Coronary artery (tissue), 2 donors: ENCODE results near the gene SLFN14.
"Not testable (repeated sequence)": the region's sequence is repeated elsewhere in the genome, so short reads cannot be mapped to it uniquely, and the experiment has no call there.

Experiments
- DNase-seq: peaks from one replicate; pipeline ENCODE4 v3.0.0-alpha.2; 2017; ENCODE audit warnings: low spot score
- H3K27ac ChIP-seq, 2 donors: fragments of 200-600 bp; sonication (generic); one replicate each; pipeline ENCODE4 v1.5.1; 2016 to 2019
- H3K4me3 ChIP-seq: fragments of 200-600 bp; sonication (generic); 2 replicates; pipeline ENCODE4 v1.5.1; 2016; ENCODE audit warnings: mild to moderate bottlenecking, moderate library complexity
- TF ChIP-seq, protein P1 (sequence below): fragments of 200-600 bp; sonication (generic); IDR thresholded peaks from one replicate; pipeline ENCODE4 v1.5.1; 2019; ENCODE audit warnings: antibody characterized with exemption

Gene SLFN14

DNA sequence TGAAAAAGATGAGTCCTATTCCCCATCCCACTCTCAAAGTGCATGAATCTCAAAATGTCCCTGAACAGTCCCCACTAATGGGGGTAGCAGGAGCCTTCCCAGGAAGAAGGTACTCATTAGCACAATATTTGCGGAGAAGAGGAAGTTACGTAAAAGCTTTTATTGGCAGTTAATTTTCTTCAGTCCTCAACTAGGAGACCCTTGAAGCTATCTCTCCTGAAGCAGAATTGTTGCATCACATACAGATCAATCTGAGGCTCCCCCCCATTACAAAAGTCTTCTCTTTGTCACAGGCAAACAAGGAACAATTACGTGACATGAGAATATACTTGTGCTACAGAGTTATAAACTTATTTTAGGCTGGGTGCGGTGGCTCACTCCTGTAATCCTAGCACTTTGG is 37.3 kb downstream of the SLFN14 start:
- Histone ChIP-seq H3K27ac (no peak overlapping the region), H3K4me3 (no peak overlapping the region)
- no peak for DNase-seq
- TF ChIP-seq, protein P1, sequence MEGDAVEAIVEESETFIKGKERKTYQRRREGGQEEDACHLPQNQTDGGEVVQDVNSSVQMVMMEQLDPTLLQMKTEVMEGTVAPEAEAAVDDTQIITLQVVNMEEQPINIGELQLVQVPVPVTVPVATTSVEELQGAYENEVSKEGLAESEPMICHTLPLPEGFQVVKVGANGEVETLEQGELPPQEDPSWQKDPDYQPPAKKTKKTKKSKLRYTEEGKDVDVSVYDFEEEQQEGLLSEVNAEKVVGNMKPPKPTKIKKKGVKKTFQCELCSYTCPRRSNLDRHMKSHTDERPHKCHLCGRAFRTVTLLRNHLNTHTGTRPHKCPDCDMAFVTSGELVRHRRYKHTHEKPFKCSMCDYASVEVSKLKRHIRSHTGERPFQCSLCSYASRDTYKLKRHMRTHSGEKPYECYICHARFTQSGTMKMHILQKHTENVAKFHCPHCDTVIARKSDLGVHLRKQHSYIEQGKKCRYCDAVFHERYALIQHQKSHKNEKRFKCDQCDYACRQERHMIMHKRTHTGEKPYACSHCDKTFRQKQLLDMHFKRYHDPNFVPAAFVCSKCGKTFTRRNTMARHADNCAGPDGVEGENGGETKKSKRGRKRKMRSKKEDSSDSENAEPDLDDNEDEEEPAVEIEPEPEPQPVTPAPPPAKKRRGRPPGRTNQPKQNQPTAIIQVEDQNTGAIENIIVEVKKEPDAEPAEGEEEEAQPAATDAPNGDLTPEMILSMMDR = no peak

DNA sequence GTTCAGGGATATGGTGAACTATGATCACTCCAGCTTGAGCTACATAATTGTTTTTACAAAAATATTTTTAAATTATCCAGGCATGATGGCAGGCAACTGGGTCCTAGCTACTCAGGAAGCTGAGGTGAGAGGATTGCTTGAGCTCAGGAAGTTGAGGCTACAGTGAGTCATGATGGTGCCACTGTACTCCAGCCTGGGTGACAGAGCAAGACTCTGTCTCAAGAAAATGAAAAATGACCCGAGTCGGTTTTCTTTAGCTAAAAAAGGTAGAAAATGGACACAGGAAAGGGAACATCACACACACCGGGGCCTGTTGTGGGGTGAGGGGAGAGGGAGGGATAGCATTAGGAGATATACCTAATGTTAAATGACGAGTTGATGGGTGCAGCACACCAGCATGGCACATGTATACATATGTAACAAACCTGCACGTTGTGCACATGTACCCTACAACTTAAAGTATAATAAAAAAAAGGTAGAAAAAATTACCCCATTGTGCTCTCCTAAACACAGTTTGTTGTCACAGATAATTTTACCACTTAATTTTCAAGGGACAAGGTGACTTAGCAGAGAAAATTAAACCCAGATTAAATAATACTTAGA is 38.9 kb downstream of the SLFN14 start:
- H3K4me3 ChIP-seq, DNase-seq, H3K27ac ChIP-seq: not testable (repeated sequence)

DNA sequence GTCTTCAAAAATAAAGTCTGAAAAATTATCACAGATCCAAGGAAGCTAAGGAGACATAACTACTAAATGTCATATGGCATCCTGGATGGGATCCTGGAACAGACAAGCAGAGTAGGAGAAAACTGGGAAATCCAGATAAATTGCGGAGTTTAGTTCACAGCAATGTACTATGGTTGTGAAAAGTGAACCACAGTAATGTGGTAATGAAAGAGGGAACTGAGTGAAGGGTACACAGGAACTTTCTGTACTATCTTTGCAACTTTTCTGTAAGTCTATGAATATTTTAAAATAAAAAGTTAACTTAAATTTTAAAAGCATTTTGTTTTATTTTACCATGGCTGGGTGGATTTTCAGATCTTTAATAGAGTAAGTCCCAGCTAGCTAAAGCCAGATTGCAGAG is 39.5 kb downstream of the SLFN14 start:
- TF ChIP-seq, protein P1 = no peak
- Histone ChIP-seq H3K27ac (no peak overlapping the region), H3K4me3 (no peak overlapping the region)
- no peak for DNase-seq

DNA sequence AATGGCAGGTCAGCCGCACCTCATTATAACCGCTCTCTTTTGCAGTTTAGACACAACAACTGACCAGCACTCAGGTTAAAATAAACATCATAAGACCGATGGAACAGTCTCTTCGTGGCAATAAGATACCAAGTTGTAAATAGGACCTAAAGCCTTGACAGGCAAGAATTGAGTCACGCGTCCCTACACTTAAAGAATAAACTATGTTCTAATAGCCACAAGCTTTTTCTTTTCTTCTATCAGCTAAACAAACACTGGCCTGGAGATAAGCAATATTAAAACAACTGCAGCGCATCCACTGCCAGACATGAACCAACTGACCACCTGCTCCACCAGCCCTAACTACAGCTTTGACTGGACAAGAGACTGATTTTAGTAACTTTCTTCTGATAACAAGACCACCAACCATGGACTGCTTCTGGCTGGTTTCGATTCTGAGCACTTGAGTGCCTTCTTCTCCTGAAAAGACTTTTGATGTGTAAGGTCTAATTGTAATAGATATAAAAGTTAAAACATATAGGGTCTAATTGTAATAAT is 40.6 kb downstream of the SLFN14 start:
- TF ChIP-seq, protein P1 = no peak
- Histone ChIP-seq H3K4me3 (no peak overlapping the region), H3K27ac (no peak overlapping the region)
- no peak for DNase-seq

DNA sequence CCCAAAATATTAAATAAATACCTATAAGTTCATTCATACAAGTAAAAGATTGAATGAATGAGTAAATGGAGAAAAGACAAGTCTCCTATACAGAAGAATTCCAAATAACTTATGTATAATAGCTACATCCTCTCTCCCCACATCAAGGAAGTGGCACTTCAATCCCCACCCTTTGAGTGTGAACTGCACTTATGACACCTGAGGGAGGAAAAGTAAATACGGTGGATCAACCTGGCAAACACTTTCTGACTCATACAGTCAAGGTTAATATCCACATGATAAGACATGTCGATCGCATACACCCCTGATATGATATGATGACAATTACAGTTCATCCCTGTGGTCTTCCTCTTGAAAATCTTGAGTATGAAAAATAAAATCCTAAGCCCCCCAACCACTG is 41.2 kb downstream of the SLFN14 start:
- no peak overlapping the region for H3K4me3 ChIP-seq
- TF ChIP-seq, protein P1 = no peak
- no peak for DNase-seq
- no peak overlapping the region for H3K27ac ChIP-seq

DNA sequence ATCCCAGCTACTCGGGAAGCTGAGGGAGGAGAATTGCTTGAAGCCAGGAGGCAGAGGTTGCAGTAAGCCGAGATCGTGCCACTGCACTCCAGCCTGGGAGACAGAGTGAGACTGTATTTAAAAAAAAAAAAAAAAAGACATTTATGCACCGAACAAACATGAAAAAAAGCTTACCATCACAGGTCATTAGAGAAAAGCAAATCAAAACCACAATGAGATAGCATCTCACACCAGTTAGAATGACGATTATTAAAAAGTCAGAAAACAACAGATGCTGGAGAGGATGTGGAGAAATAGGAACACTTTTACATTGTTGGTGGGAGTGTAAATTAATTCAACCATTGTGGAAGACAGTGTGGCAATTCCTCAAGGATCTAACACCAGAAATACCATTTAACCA is 42.2 kb downstream of the SLFN14 start:
- not testable (repeated sequence) for H3K27ac ChIP-seq

DNA sequence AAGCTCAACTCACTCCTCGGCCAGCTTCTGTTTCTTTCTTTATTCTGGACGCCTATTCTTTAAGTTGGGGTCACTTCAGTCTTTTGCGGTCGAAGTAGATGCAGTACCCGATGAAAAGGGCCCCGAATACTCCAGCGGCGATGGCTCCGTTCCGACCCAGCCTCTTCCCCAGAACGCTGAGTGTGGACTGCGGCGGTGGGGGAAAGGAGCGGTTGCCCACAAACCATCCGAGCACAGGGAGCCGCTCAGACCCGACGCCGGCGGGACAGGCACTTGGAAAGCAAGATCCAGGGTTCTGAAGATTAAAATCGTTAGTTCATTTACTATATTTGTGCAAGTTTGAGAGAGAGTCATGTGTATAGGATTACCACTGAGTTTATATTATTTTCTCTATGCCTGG is 45.6 kb downstream of the SLFN14 start:
- TF ChIP-seq, protein P1 = no peak
- H3K27ac ChIP-seq = no peak overlapping the region
- no peak for DNase-seq
- H3K4me3 ChIP-seq = no peak overlapping the region

More for the DNA sequence above, 42.2 kb downstream of the SLFN14 start:
- DNase-seq, H3K4me3 ChIP-seq: not testable (repeated sequence)

DNA sequence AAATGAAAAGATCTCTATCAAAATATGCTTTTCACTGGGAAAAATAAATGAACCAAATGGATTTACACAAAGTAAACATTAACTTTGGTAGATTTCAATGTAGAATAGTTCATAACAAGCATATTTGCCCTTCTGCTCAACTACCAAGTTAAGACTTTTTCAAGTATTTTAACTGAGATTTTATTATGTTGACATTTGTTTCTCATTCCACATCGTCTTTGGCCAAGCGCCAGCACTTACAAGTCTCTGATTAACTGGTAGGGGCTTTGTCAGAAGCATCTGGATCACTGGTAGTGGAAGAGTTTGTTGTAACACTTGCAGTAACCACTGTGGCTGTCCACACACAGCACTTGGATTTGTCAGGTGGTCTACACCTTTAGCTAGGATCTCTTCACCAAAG is 46.1 kb downstream of the SLFN14 start:
- no peak for DNase-seq
- TF ChIP-seq, protein P1 = no peak
- Histone ChIP-seq H3K27ac (no peak overlapping the region), H3K4me3 (no peak overlapping the region)
